GM19023 (cell line): Measurements from ENCODE around the gene KCNMA1.

ENCODE experiments used
- ATAC-seq: cut with Tn5 transposase; IDR thresholded peaks from one replicate; pipeline ENCODE4 v1.9.1; 2021; ENCODE audit warnings: mild to moderate bottlenecking, moderate library complexity; ENCODE audit not compliant: unreplicated experiment

Gene KCNMA1

DNA sequence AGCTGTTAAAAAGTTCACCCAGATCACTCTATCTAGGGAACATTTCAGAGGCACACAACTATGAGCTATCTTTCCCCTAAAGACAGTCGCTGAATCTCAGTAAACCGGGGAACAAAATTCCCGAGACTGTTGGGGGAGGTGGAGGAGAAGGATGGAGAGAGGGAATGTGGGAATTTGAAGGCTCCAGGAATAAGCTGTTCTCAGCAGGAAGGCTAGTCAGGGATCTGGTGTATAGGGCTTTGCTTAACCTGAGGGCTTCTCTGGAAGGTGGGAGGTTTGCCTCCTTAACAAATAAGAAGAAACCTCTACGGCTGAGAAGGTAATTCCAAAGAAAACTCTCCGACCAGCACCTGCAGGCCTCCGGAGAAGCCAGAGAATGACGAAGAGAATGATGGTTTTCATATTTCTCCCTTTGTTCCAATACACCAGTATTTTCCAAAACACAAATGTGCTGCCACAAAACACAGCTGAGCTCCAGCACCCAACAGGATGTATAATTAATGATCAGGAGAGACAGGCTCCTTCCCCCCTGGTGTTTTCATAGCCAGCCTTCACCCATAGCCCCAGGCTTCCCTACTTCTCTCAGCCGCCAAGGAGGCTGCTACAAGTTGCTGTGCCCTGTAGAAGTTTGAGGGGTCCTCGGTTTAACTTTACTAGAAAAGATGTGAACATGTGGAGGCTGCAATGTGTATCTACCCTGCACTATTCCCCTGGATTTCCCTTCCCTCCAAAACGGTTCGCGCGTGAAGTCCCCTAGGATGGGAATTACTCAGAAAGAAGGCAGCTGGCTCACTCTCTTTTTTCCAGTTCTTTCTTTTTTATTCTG lies 2.0 kb downstream of the KCNMA1 start:
- ATAC-seq: no peak

DNA sequence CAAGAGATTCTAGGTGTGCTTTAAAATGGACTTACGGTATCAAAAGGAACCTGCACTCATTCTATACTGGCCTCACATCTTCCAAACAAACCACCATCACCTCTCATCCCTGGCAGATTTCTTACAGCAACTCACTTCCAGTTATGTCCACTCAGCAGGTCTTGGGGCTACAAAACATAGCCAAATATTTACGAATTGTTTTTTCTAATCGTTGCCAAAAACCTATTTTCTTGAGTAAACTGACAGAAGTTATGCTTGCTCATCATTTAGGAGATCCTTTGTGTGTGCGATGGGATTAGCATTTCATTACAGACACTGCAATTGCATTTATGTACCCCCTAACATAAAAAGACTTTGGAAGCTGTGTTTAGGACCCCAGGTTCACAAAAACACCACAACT lies 2.7 kb downstream of the KCNMA1 start:
- ATAC-seq: no peak

DNA sequence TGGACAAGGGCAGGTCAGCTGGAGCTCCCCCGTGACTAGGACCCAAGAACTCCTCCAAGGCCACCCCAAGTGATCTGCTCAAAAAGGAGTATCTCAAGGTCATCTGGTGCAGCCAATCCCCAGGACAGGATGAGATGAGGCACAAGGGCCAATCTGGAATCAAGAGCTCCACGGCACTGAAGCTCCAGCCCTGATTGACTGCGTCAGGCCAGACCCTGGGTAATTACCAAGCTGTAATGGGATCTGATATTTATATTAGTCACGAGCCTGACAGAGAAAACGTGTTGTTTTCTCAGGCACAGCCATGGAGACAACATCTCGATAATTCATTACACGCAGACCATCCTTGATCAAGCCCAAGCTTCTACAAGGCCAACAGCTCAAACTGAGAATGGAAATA lies 4.2 kb downstream of the KCNMA1 start:
- no peak for ATAC-seq

DNA sequence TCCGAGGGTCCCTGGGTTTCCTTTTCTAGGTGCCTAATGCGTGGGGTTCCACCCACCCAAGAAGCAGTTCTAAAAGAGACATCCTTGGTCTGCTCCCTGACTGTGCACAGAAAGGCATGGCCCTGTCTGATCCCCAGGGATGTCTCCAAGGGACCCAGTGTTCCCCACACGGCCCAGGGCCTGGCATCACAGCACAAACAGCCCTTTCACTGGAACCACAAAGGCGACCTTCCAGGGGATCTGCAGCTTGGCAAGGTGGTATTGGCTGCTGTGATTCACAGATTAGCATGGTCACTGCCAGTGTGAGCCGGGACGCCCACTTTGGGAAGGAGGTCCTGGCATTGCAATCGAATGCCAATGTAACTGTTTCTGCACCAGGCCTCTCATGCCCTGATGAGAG lies 6.4 kb downstream of the KCNMA1 start:
- no peak for ATAC-seq

DNA sequence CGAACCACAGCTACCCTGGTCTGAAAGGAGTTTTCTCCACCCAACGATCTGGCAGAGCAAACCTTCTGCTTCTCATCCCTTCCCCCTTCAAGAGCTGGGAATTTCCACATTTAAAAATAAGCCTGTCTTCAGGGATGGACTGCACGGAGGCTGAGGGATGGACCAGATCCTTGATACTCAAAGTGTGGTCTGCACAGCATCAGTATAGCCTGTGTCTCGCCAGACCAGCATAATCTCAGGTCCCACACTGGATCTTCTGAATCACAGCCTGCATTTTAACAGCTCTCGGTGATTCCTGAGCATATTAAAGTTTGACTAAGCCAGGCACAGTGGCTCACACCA lies 7.1 kb downstream of the KCNMA1 start:
- no peak for ATAC-seq

DNA sequence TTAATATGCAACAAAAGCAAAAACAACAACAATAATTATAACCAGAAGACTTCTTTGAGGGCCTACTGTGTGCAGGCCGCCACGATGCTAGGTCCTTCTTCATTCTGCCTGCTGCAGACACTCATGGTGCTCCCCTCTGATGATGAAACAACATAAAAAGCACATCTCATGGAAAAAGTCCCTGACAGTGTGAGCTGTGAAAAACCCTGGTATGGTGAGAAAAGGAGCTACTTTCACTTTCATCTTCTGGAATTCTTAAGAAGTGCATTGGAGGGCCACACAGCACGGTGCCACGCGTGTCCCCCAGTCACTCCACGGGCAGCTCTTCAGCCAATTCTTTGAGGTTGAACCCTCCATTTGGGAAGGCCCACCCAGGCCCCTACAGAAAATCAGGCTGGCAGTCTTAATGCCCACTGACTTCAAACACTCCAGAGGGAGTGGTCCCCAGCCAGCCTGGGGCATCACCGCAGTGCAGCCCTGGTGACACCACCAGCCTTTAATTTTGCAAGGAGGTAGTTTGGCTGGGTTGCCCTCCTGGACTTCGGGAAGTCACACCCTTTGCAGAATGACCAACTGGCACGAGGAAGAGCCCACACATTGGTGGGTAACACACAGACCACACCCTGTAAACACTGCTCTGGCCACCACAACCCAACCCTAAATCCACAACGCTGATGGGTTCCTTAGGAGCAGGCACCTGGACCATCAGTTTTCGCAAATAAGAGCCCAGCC lies 7.7 kb downstream of the KCNMA1 start:
- no peak for ATAC-seq

DNA sequence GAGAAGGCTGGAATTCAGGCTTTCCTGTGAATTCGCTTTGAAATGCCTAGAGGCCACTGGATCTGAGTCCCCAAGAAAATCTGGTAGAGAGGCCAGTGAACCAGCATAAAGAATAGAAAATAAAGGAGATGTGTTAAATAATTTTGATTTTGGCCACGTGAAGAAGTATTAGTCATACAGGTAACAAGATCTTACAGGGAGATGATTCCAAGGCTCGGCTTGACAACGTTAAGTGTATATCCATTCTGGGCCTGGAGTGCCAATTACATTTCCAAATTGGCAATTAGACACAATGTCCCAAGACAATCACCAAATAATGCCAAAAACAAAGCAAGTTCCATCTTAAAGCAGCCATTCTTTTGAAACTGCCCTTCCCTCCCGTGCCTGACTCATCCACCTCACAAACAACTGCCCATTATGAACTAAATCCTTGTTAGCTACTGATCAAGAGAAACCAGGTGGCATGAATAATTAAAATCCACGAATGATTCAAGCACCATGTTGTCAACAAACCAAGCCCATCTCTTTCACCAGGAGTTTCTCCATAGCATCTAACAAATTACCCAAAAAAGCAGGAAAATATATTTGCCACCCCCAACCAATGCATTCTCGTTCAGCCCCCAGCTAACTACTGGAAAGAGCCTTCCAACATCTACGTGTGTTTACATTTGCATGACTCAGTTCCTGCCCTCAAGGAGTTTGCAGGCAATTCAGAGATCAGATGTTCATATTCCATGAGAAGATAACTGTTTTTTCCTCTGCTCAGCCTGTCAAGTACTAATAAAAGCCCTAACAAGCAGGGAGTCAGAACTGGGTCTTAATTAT lies 8.5 kb downstream of the KCNMA1 start:
- ATAC-seq: no peak

DNA sequence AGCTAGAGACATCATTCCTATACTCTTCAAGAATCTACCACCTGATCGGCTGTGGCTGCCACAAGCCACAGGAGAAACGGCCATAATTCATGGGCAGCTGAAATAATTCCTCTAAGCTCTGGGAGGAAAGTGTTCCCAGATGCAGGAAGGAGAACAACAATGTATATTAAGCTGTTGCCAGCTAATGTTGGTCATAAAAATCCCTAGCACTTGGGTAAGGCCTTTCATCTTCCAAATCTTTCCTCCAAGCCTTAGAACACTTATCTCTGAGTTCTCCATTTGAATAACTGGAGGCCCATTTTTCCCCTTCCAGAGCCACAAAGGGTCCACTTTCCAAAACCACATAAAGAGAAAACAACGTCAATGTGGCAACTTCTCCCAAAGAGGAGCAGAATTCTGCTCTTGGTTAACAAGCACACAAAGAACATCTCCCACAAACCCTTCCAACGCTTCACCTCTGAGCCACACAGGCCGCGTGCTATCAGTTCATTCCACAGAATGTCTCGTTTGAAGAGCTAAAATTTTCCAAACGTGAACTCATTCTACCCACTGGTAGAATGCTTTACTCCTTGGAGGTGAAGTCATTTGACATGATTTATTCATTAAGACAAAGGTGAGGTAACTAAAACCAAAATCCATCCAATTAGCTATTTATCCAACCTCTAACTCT lies 11.2 kb downstream of the KCNMA1 start:
- ATAC-seq: no peak

DNA sequence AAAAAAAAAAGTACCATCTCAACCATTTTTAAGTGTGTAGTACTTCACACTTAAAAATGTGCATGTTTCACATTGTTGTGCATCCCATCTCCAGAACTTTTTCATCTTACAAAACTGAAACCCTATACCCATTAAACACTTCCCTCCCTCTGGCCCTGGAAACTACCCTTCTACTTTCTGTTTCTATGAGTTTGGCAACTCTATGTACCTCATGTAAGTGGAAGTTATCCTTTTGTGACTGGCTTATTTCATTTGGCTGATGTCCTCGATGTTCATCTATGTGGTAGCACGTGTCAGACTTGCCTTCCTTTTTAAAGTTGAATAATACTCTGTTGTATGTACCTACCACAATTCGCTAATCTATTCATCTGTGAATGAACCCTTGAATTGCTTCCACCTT lies 12.2 kb downstream of the KCNMA1 start:
- ATAC-seq: no peak

DNA sequence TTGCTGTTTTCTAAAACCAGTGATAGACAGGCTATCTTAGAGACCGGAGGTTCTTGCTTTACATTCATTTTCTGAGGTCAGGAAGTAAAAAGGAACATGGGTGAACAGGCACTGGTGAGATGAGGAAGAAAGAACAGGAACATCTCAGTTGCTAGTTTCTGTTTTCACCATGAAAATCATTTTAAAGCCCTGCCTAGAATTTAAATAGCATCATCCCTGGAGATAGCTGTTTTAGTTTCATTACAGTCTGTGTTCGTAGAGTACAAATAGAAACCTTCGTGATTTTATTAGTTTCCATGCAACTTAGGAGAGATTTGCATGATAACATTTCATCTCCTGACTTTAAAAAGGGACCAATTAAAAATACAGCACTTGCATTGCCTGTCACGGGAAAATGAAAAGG lies 14.7 kb downstream of the KCNMA1 start:
- peak; percentile 51 for ATAC-seq

DNA sequence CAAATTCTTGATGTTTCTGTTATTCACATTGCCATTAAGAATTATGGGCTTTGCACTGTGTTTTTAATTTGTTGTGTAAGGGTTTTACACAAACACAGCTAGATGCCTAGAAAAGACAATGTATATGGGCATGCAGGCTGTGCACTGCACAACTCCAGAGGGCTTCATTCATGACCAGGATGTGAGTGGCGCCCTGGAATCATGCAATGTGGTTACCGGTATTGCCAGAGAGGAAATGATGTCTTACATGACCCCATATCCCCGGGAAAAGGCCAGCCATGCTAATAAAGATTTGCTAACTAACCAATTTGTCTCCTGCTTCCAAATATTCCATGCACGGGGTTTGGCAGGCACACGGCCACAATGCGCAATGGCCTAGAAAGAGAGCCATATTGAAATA lies 16.9 kb downstream of the KCNMA1 start:
- no peak for ATAC-seq

DNA sequence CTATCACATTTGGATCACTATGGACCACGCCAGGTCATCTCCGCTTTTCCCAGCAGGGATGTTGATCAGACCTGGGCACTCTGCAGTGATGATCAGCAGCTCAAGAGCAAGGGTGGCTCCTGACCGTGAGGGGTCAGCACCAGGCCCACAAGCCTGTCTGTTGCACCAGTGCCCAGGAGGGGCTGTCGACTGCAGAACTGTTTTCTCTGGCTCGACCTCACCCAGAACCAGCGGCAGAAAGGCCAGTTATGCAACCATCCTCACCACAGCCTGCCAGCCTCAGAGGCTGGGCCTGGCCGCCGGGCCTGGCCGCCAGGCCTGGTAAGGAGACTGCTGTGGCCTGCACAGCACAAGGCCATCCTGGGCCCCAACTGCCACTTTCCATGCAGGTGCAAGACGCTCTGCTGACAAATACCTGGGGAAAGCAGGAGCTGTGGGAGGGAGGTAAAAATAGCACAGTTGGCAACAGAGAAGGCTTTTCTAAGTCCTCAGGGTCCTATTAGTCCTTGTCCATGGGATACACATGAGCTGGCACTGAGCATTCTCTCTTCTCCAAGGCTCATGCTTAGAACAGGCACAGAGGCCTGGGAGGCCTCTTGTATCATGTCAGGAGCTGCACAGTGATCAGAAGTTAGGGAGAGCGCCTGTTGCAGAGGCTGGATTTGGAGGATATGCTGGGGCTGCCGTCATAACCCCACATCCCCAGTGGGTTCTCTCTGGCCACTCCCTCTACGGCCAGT lies 17.5 kb downstream of the KCNMA1 start:
- ATAC-seq: no peak

DNA sequence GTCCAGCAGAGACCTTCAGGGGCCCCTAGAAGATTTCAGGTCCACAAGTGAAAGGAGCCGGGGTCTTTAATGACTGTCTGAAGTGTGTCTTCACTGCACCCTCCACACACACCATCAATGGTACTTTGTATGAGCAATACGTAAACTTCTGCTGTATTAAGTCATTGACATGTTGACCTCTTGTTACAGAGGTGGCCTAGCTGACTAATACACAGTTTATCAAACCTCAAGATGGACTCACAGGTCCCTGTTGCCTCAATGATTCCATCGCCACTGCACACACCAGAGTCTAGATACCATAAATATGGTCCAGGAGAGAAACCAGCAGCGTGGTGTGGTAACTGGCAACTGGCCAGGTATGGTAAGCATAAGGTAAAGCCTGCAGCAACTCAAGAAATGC lies 19.5 kb downstream of the KCNMA1 start:
- no peak for ATAC-seq

DNA sequence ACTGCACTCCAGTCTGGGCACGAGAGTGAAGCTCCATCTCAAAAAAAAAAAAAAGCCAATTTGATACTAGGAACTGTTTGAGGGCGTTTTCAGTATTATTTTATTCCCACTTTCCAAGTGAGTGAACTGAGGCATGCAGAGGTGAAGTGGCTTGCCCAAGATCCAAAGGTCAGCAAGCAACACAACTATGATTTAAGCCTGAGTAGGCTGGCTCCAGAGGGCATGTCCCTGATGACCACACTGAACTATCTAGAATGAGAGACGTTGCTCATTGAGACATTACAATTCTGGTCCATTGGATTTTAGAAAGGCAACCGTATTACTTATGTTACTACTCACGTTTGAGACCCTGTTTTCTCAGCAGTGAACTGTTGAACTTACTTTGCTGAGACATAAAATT lies 20.8 kb downstream of the KCNMA1 start:
- ATAC-seq: no peak

DNA sequence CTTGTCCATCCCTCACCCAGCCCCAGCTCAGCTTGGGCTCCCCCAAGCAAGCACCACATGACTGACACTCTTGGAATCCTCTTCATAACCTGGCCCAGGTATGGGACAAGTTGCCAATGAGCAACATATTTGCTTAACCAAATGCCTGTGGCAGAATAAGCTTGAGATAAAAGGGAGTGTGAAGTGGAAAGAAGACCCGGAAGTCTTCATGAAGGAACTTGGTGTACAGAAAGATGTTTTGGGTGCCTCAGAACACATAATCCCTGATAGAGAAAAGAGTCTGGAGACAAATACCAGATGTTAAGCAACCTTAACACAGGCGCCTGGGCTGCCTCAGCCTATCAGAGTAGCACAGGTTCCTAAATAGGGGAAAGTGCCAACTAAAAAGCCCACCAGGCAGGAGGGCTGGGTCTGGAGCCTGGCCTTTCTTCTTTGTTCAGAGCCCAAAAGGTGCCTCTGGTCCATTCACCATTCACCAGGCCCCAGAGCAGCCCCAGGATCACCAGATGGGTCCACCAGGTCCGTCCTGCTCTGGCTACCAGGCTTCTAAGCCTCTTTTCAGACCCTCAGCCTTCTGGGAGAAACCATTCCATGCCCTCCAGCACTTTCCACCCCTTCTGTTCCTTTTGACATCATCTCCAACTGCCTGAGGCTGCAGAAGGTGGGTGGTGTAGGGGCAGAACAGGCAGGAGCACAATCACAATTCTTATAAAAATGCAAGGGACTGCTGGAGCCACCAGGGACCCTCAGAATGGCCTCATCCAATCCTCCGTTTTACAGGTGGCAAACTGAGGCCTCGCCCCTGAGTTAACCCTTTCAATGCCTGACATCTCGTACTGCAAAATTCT lies 22.6 kb downstream of the KCNMA1 start:
- no peak for ATAC-seq

DNA sequence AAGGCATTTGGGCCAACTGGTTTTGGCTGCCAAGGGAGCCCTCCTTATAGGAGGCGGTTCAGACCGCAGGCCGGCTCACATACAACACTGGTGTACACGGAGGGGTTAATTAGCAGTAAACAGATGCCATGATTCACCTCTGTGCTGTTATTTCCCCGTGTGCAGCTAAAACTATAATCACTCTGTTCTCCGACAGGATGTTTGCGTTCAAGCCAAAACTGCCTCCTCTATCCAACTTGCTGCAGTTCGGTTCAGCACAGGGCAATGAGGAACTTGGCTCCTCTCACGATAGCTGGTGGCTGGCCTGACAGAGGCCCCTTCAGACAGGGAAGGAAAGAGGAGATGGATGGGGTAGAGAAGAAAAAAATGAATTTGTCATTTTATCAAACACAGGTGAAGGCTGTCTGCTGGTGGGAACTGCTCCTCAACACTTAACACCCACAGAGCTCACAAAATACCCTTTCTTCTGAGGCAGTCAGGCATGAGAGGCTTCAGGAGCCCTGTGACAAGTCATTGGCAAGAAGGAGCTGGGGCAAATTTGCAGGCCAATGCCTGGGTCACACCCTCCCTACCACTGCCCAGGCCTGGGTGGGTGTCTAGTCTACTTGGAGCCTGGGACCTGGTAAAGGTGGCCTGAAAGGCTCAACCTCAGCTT lies 24.0 kb downstream of the KCNMA1 start:
- ATAC-seq: no peak

DNA sequence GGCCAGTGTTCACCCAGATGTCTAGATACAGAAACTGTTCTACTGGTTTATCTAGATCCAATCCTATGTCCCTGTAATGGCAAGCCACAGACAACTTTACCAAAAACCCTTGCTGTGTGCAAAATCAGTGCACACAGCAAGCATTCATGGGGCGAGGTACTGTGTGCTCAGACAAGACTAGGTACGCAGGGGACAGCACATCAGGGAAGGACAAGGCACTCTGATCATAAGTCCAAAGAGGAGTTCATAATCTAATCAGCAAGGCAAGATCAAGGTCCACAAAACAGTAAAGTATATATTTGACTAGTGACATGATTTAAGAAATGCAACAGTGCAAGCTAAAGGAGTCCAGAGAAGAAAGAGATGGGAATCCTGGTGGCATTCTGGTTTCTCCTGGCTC lies 25.9 kb downstream of the KCNMA1 start:
- no peak for ATAC-seq

DNA sequence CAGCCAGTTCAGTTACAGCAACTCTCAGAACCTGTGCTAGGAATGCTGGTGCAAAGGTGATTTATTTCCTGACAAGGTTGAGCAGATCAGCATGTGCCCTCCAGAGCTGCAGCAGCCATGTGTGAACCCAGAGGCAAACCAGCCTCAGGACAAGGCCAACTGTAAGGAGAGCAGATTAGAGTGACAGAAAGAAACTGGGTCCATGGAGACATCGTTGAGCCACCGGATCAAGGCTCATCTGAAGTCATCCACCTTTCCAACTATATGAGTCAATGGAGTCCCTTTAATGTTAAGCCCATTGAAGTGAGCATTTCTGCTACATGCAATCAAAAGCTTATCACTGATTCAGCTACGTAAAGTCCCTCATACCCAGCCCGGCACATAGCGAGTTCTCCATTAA lies 26.4 kb downstream of the KCNMA1 start:
- ATAC-seq: no peak

DNA sequence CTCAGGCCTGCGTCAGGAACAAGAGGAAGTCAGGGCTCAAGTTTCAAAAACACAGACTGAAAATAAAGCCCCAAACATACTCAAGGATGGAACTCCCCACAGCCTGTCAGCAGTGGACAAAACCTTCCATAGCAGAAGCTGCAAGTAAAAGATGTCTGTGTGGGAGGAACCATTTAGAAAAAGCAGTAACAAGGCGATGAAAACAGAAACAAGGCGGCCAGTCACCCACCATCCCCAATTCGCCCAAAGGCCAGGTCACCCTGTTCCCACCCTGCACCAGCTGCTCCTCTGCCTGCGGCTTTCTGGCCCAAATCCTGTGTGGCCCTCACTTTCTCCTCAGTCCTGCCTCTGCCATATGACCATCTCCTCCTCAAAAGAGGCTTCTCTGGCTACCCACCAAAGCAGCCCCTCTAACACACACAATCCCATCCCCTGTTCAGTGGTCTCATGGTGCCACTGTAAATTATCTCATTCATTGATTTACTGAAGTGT lies 27.8 kb downstream of the KCNMA1 start:
- ATAC-seq: no peak
